ENCODE results near the gene UFL1. TPM values are rescaled to one million over a fixed set of nuclear protein-coding genes. Genes with fewer than 3 reads are reported as not detected.

UFL1 gene
- total RNA-seq, 2 donors from 2014 or later, result 16.5 to 27.5 TPM

- no peaks in the 10 kb centered on the region for H3K4me1 ChIP-seq
- no peak overlapping the region for H3K4me3 ChIP-seq
- TF ChIP-seq CTCF (IDR thresholded peaks at IDR 0.05), result no peak
- H3K36me3 ChIP-seq, result no peaks in the 10 kb centered on the region
- DNase-seq (ENCODE audit: low spot score), result no peak
- peaks cover 0 to 13% of the 10 kb centered on the region in 2 donors for H3K9me3 ChIP-seq
- H3K27ac ChIP-seq, result no peak overlapping the region
- no peaks in the 10 kb centered on the region for H3K27me3 ChIP-seq
Observed at GRCh38 chr6:96575359-96575758, 53.8 kb downstream of the UFL1 start.

GRCh38 chr6:96576221-96576620 lies 54.6 kb downstream of the UFL1 start:
- H3K27ac ChIP-seq, result no peak overlapping the region
- no peak for DNase-seq (ENCODE audit: low spot score)

GRCh38 chr6:96582021-96582420 lies 60.4 kb downstream of the UFL1 start:
- Histone ChIP-seq H3K36me3 (no peaks in the 10 kb centered on the region), H3K27me3 (no peaks in the 10 kb centered on the region), H3K4me1 (no peaks in the 10 kb centered on the region), H3K4me3 (no peak overlapping the region), H3K9me3 (no peaks in the 10 kb centered on the region), H3K27ac (no peak overlapping the region)
- DNase-seq (ENCODE audit: low spot score), result no peak
- TF ChIP-seq CTCF (IDR thresholded peaks at IDR 0.05), result no peak

More at GRCh38 chr6:96576221-96576620, 54.6 kb downstream of the UFL1 start:
- Histone ChIP-seq H3K27me3 (no peaks in the 10 kb centered on the region), H3K4me1 (no peaks in the 10 kb centered on the region), H3K36me3 (no peaks in the 10 kb centered on the region), H3K9me3 (peaks cover 0 to 4% of the 10 kb centered on the region in 2 donors), H3K4me3 (no peak overlapping the region)
- TF ChIP-seq CTCF (IDR thresholded peaks at IDR 0.05), result no peak

GRCh38 chr6:96582436-96582835 lies 60.8 kb downstream of the UFL1 start:
- H3K27ac ChIP-seq, result no peak overlapping the region

GRCh38 chr6:96604420-96604819 lies 82.8 kb downstream of the UFL1 start:
- no peaks in the 10 kb centered on the region for H3K36me3 ChIP-seq
- DNase-seq (ENCODE audit: low spot score), result no peak
- no peaks in the 10 kb centered on the region for H3K4me1 ChIP-seq
- H3K9me3 ChIP-seq, result no peaks in the 10 kb centered on the region
- H3K27me3 ChIP-seq, result no peaks in the 10 kb centered on the region
- TF ChIP-seq CTCF (IDR thresholded peaks at IDR 0.05), result no peak
- H3K27ac ChIP-seq, result no peak overlapping the region
- no peak overlapping the region for H3K4me3 ChIP-seq

More at GRCh38 chr6:96582436-96582835, 60.8 kb downstream of the UFL1 start:
- TF ChIP-seq CTCF (IDR thresholded peaks at IDR 0.05), result no peak
- Histone ChIP-seq H3K4me3 (no peak overlapping the region), H3K9me3 (no peaks in the 10 kb centered on the region), H3K27me3 (no peaks in the 10 kb centered on the region), H3K4me1 (no peaks in the 10 kb centered on the region), H3K36me3 (no peaks in the 10 kb centered on the region)
- no peak for DNase-seq (ENCODE audit: low spot score)

Other genes with a start within 250 kb of the UFL1 start
- gene FHL5, start 41.3 kb downstream of the UFL1 start, total RNA-seq, result 10 to 100 TPM in 1 of 2 donors, under 1 TPM in 1; 0.35 to 13.8 TPM

Data from right atrium auricular region (tissue), 2 donors.